Skeletal muscle satellite cell (primary cell): ENCODE data around the gene MSH4. TPM values are rescaled to one million over a fixed set of nuclear protein-coding genes. Genes with fewer than 3 reads are reported as not detected.
"Not testable (repeated sequence)": the region's sequence is repeated elsewhere in the genome, so short reads cannot be mapped to it uniquely, and the experiment has no call there.

Experiments used
- H3K27me3 ChIP-seq: 2 replicates; pipeline ENCODE4 v1.7.0; 2013; ENCODE audit warnings: low read length; ENCODE audit not compliant: control insufficient read depth, insufficient read depth
- H3K36me3 ChIP-seq: 2 replicates; pipeline ENCODE4 v1.7.0; 2013; ENCODE audit warnings: mild to moderate bottlenecking, control low read depth, low read length; ENCODE audit not compliant: insufficient read depth
- H3K4me1 ChIP-seq: 2 replicates; pipeline ENCODE4 v1.7.0; 2013; ENCODE audit warnings: low read length; ENCODE audit not compliant: control insufficient read depth, insufficient read depth
- H3K4me2 ChIP-seq: 2 replicates; pipeline ENCODE4 v1.7.0; 2013; ENCODE audit warnings: mild to moderate bottlenecking, low read length
- H3K4me3 ChIP-seq: 2 replicates; pipeline ENCODE4 v1.7.0; 2013; ENCODE audit warnings: low read length
- H3K9ac ChIP-seq: 2 replicates; pipeline ENCODE4 v1.7.0; 2013; ENCODE audit warnings: mild to moderate bottlenecking, low read depth, low read length, moderate library complexity
- H3K9me3 ChIP-seq: replicated peaks from 2 replicates; pipeline ENCODE4 v1.7.0; 2013; ENCODE audit warnings: mild to moderate bottlenecking, control low read depth, low read length
- total RNA-seq: library from RNA; depleted of rRNA; stranded (reverse); fragments of >200 nt; gene quantifications from 2 replicates; pipeline ENCODE4 v1.2.3, GENCODE V29; 2012; rRNA removed

MSH4 gene
- total RNA-seq: under 0.01 and 0.51 TPM in 2 replicates

DNA sequence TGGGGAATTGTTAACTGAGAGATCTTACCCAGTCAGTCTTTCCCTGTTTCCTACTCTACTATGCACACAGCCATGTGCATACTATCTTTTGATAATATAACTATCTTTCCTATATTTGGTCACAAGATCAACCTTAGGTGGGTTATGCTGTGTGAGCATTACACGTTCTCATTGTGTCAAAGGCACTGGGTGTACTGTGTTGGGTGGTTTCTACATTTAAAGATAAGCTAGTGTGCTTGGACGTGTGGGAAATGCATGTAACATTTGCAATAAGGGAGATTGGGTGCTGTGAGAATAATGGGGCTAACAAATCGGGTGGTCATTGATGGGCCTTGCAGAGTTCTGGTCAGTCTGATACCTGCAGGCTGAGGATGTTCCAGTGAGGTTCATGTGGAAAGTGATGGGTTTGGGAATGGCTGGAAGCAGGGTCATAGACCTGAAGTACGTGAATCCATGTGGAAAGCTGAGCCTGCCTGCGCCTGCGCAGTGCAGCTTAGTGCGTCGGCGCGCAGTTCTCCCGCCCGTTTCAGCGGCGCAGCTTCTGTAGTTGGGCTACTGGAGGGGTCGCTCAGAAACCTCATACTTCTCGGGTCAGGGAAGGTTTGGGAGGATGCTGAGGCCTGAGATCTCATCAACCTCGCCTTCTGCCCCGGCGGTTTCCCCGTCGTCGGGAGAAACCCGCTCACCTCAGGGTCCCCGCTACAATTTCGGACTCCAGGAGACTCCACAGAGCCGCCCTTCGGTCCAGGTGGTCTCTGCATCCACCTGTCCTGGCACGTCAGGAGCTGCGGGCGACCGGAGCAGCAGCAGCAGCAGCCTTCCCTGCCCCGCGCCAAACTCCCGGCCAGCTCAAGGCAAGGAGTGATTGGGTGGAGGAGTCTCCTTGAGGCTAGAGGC lies at the start of gene MSH4:
MSH4 (plus strand) TSS at position 507 of the 897 bp plus-strand sequence; CDS start at position 611, 104 bp downstream.
- H3K36me3 ChIP-seq: peaks cover 63% of the 10 kb centered on the region

DNA sequence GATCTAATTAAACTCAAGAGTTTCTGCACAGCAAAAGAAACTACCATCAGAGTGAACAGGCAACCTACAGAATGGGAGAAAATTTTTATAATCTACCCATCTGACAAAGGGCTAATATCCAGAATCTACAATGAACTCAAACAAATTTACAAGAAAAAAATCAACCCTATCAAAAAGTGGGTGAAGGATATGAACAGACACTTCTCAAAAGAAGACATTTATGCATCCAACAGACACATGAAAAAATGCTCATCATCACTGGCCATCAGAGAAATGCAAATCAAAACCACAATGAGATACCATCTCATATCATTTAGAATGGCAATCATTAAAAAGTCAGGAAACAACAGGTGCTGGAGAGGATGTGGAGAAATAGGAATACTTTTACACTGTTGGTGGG lies 39.5 kb upstream of the MSH4 start:
- not testable (repeated sequence) for H3K9ac ChIP-seq, H3K4me3 ChIP-seq, H3K9me3 ChIP-seq, H3K4me1 ChIP-seq, H3K27me3 ChIP-seq, H3K4me2 ChIP-seq
- H3K36me3 ChIP-seq: peaks cover 21% of the 10 kb centered on the region

More for the DNA sequence above, at the start of gene MSH4:
- H3K4me3 ChIP-seq: no peak within 1 kb of the TSS
- no peaks in the 10 kb centered on the region for H3K9me3 ChIP-seq
- H3K4me1 ChIP-seq: no peaks in the 10 kb centered on the region
- H3K27me3 ChIP-seq: no peaks in the 10 kb centered on the region
- no peak within 1 kb of the TSS for H3K4me2 ChIP-seq
- no peak within 1 kb of the TSS for H3K9ac ChIP-seq

DNA sequence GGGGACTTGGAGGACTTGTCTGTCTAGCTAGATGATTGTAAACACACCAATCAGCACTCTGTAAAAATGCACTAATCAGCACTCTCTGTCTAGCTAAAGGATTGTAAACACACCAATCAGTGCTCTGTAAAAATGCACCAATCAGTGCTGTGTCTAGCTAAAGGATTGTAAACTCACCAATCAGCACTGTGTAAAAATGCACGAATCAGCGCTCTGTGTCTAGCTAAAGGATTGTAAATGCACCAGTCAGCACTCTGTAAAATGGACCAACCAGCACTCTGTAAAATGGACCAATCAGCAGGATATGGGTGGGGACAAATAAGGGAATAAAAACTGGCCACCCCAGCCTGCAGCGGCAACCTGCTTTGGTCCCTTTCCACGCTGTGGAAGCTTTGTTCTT lies 38.1 kb upstream of the MSH4 start:
- not testable (repeated sequence) for H3K4me3 ChIP-seq, H3K4me1 ChIP-seq, H3K27me3 ChIP-seq, H3K4me2 ChIP-seq, H3K9me3 ChIP-seq, H3K9ac ChIP-seq
- peaks cover 21% of the 10 kb centered on the region for H3K36me3 ChIP-seq

DNA sequence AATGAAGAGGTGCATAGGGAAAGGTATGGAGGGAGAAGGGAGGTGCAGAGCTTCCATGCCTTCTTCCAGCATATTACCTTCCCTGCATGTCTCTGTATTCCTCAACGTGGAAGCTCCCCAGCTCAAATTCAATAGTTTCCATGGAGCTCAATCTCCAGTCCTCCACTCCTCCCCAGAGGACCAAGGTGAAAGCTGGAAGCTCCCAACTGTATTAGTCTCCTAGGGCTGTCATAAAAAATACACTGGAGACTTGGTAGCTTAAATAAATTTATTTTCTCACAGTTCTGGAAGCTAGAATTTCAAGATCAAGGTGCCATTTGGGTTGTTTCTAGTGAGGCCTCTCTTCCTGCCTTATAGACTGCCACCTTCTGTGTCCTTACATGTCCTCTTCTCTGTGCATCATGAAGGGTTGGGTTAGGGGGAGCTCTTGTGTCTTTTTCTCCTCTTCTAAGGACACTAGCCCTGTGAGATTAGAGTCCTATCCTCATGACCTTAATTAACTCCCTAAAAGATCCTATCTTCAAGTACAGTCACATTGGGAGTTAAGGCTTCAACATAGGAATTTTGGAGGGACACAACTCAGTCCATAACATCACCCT lies 32.5 kb upstream of the MSH4 start:
- Histone ChIP-seq H3K36me3 (peaks cover 8% of the 10 kb centered on the region), H3K4me2 (no peak overlapping the region), H3K4me1 (peaks cover 20% of the 10 kb centered on the region), H3K9ac (no peak overlapping the region), H3K4me3 (no peak overlapping the region), H3K27me3 (no peaks in the 10 kb centered on the region), H3K9me3 (no peaks in the 10 kb centered on the region)

DNA sequence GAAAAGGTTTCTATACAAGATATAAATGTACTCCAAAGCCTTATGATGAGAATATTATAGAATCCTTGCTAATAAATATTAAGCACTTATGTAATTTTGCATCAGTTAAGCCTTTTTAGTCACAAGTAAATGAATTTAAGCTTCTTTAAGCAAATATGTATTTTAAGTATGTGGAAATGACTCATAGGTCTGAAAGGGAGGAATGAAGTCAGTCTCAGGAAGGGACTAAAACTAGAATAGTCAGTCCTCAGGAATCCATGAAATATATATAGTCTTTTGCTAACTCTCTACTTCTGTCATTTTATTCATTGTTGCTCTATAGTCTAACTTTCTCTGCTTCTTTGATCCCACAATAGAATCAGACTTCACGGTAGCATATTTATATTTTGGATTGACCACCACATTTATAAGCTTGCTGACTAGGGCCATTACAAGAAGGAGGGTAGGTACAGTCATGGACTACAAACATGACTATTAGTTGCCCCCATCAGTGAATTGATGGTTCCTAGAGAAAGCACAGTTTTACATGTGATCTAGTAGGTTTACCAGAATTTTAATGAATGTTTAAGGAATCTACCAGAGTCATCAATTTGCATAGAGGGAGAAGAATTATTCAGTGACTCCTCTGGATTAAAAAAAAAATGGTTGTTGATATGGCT lies 30.9 kb upstream of the MSH4 start:
- Histone ChIP-seq H3K4me3 (peak overlapping the region; percentile 42), H3K4me1 (peaks cover 20% of the 10 kb centered on the region), H3K27me3 (no peaks in the 10 kb centered on the region), H3K9ac (peak overlapping the region; percentile 53), H3K36me3 (peaks cover 8% of the 10 kb centered on the region), H3K4me2 (peak overlapping the region; percentile 74), H3K9me3 (no peaks in the 10 kb centered on the region)

DNA sequence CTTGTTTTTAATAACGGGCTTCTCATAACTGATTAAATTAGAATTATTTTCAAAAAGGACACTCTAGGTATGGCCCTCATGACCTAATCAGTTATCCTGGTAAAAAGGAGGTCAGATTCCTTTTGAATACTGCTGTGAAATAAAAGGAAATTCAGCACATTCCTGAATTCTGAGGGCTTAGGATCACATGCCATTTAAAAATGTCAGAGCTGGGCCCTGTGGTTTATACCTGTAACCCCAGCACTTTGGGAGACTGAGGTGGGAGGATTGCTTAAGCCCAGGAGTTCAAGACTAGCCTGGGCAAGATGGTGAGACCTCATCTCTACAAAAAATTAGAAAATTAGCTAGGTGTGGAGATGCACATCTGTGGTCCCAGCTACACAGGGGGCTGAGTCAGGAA lies 28.7 kb upstream of the MSH4 start:
- H3K9me3 ChIP-seq: no peaks in the 10 kb centered on the region
- H3K27me3 ChIP-seq: no peaks in the 10 kb centered on the region
- peaks cover 8% of the 10 kb centered on the region for H3K36me3 ChIP-seq
- H3K4me1 ChIP-seq: peaks cover 20% of the 10 kb centered on the region
- H3K4me2 ChIP-seq: no peak overlapping the region
- H3K9ac ChIP-seq: no peak overlapping the region
- no peak overlapping the region for H3K4me3 ChIP-seq

DNA sequence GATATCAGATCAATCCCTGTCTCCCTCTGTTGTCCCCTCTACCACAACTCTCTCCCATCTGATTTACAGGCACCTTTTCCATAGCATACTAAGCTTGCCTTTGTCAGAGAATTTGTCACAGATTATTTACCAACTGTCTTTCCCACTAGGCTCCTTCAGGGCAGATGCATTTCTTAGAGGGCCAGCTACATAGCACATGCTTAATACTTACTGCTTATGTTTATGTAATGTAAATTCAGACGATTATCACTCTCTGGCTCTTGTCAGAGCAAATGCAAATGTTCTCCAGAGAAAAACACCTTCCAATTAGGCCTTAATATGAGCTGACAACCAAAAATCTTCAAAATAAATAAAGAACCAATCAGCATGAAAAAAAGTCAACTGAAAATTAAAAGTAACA lies 25.9 kb upstream of the MSH4 start:
- Histone ChIP-seq H3K4me1 (peaks cover 17% of the 10 kb centered on the region), H3K4me2 (no peak overlapping the region), H3K9me3 (no peaks in the 10 kb centered on the region), H3K9ac (no peak overlapping the region), H3K4me3 (no peak overlapping the region), H3K27me3 (no peaks in the 10 kb centered on the region), H3K36me3 (no peaks in the 10 kb centered on the region)

DNA sequence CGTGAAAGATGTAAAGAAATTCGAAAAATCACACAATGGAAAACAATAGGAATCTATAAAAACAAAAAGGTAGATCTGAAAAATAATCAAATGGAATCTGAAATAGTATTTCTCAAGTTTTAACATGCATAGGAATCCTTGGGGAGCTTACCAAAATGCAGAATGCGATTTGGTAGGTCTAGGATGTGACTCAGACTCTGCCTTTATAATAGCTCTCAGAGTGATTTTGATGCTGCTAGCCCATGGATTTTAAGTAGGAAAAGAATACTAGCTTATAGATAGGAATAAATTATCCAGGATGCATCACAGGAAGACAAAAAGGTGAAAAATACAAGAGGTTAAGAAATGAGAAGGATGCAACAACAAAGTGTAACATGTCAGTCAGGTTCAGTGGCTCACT lies 24.7 kb upstream of the MSH4 start:
- no peaks in the 10 kb centered on the region for H3K9me3 ChIP-seq
- H3K4me1 ChIP-seq: peaks cover 12% of the 10 kb centered on the region
- H3K36me3 ChIP-seq: no peaks in the 10 kb centered on the region
- no peak overlapping the region for H3K9ac ChIP-seq
- H3K4me3 ChIP-seq: no peak overlapping the region
- H3K4me2 ChIP-seq: no peak overlapping the region
- H3K27me3 ChIP-seq: no peaks in the 10 kb centered on the region

DNA sequence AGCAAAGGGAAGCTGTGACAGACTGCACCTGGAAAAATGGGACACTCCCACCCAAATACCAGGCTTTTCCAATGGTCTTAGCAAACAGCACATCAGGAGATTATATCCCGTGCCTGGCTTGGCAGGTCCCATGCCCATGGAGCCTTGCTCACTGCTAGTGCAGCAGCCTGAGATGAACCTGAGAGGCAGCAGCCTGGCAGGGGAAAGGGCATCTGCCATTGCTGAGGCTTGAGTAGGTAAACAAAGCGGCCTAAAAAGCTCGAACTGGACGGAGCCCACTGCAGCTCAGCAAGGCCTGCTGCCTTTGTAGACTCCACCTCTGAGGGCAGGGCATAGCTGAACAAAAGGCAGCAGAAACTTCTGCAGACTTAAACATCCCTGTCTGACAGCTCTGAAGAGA lies 18.9 kb upstream of the MSH4 start:
- not testable (repeated sequence) for H3K4me2 ChIP-seq, H3K4me1 ChIP-seq, H3K36me3 ChIP-seq, H3K27me3 ChIP-seq, H3K9ac ChIP-seq, H3K4me3 ChIP-seq, H3K9me3 ChIP-seq

DNA sequence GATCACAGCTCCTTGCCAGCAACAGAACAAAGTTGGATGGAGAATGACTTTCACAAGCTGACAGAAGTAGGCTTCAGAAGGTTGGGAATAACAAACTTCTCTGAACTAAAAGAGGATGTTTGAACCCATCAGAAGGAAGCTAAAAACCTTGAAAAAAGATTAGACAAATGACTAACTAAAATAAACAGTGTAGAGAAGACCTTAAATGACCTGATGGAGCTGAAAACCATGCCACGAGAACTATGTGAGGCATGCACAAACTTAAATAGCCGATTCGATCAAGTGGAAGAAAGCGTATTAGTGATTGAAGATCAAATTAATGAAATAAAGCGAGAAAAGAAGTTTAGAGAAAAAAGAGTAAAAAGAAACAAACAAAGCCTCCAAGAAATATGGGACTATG lies 18.0 kb upstream of the MSH4 start:
- H3K27me3 ChIP-seq, H3K4me2 ChIP-seq, H3K9ac ChIP-seq: not testable (repeated sequence)

DNA sequence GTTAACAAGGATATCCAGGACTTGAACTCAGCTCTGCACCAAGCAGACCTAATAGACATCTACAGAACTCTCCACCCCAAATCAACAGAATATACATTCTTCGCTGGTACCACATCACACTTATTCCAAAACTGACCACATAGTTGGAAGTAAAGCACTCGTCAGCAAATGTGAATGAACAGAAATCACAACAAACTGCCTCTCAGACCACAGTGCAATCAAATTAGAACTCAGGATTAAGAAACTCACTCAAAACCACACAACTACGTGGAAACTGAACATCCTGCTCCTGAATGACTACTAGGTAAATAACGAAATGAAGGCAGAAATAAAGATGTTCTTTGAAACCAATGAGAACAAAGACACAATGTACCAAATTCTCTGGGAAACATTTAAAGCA lies 16.5 kb upstream of the MSH4 start:
- H3K36me3 ChIP-seq, H3K4me1 ChIP-seq, H3K9me3 ChIP-seq, H3K9ac ChIP-seq, H3K4me3 ChIP-seq, H3K27me3 ChIP-seq, H3K4me2 ChIP-seq: not testable (repeated sequence)

More for the DNA sequence above, 18.0 kb upstream of the MSH4 start:
- H3K9me3 ChIP-seq, H3K4me1 ChIP-seq, H3K4me3 ChIP-seq, H3K36me3 ChIP-seq: not testable (repeated sequence)
